ENCODE results near the gene CNOT4.

The CNOT4 gene

GRCh38 chr7:135330088-135330487, 179.8 kb downstream of the CNOT4 start:
- H3K4me3 ChIP-seq (ENCODE audit: low read depth, low read length) = no peak overlapping the region
- in situ Hi-C loops (cut with HindIII; ENCODE audit: low sequenced_read_pairs) = no loop called here
- no peak for TF ChIP-seq CTCF (IDR thresholded peaks at IDR 0.05; ENCODE audit: low read depth, low read length, missing control alignments)
- DNase-seq (ENCODE audit: low read depth) = no peak

GRCh38 chr7:135328526-135328925, 181.4 kb downstream of the CNOT4 start:
- in situ Hi-C loops (cut with HindIII; ENCODE audit: low sequenced_read_pairs) = no loop called here
- H3K4me3 ChIP-seq (ENCODE audit: low read depth, low read length) = no peak overlapping the region
- no peak for TF ChIP-seq CTCF (IDR thresholded peaks at IDR 0.05; ENCODE audit: low read depth, low read length, missing control alignments)
- no peak for DNase-seq (ENCODE audit: low read depth)

GRCh38 chr7:135328053-135328452, 181.8 kb downstream of the CNOT4 start:
- TF ChIP-seq CTCF (IDR thresholded peaks at IDR 0.05; ENCODE audit: low read depth, low read length, missing control alignments) = no peak
- H3K4me3 ChIP-seq (ENCODE audit: low read depth, low read length) = no peak overlapping the region
- in situ Hi-C loops (cut with HindIII; ENCODE audit: low sequenced_read_pairs) = no loop called here
- no peak for DNase-seq (ENCODE audit: low read depth)

GRCh38 chr7:135327458-135327857, 182.4 kb downstream of the CNOT4 start:
- TF ChIP-seq CTCF (IDR thresholded peaks at IDR 0.05; ENCODE audit: low read depth, low read length, missing control alignments) = no peak
- no peak for DNase-seq (ENCODE audit: low read depth)
- in situ Hi-C loops (cut with HindIII; ENCODE audit: low sequenced_read_pairs) = no loop called here
- no peak overlapping the region for H3K4me3 ChIP-seq (ENCODE audit: low read depth, low read length)

- no peak for TF ChIP-seq CTCF (IDR thresholded peaks at IDR 0.05; ENCODE audit: low read depth, low read length, missing control alignments)
- no peak overlapping the region for H3K4me3 ChIP-seq (ENCODE audit: low read depth, low read length)
- in situ Hi-C loops (cut with HindIII; ENCODE audit: low sequenced_read_pairs) = no loop called here
- DNase-seq (ENCODE audit: low read depth) = peak; percentile 8
Measured at GRCh38 chr7:135326636-135327280, 183.1 kb downstream of the CNOT4 start.

- TF ChIP-seq CTCF (IDR thresholded peaks at IDR 0.05; ENCODE audit: low read depth, low read length, missing control alignments) = no peak
- in situ Hi-C loops (cut with HindIII; ENCODE audit: low sequenced_read_pairs) = no loop called here
- no peak for DNase-seq (ENCODE audit: low read depth)
- H3K4me3 ChIP-seq (ENCODE audit: low read depth, low read length) = no peak overlapping the region
Measured at GRCh38 chr7:135322571-135323340, 187.1 kb downstream of the CNOT4 start.
